ENCODE results near the gene CCDC150.
"Not testable (repeated sequence)": the region's sequence is repeated elsewhere in the genome, so short reads cannot be mapped to it uniquely, and the experiment has no call there.

- not testable (repeated sequence) for TF ChIP-seq CTCF (conservative IDR thresholded peaks at IDR 0.05; ENCODE audit: low read length); EZH2phosphoT487 (IDR thresholded peaks at IDR 0.05; ENCODE audit: borderline replicate concordance, low read depth, low read length)
These were observed 47.2 kb downstream of the CCDC150 start for GRCh38 chr2:196686737-196687136.

All from OCI-LY7 (cell line).